IMR-90 (cell line): ENCODE results near the gene TYSND1. TPM values are rescaled to one million over a fixed set of nuclear protein-coding genes. Genes with fewer than 3 reads are reported as not detected.

ENCODE experiments used
- ATAC-seq: fragments of 200-7000 bp; cut with Tn5 transposase; 2 replicates; pipeline ENCODE4 v1.9.1; 2020; ENCODE audit warnings: low read depth, mild to moderate bottlenecking, moderate library complexity
- BruUV-seq: library from RNA; stranded (reverse); fragments of 400-500 nt; replicated peaks from 2 replicates; lab custom pipeline; 2021; lab: Mats Ljungman, UMichigan
- CTCF ChIA-PET: fragments of 300-600 bp; formaldehyde crosslinking; extraction: SDS; loops from one replicate; lab custom pipeline; 2021; ENCODE audit warnings: antibody characterized with exemption; lab: Yijun Ruan, JAX
- POLR2A ChIA-PET: fragments of 300-600 bp; sonication (Branson Sonifier 250); formaldehyde crosslinking; loops from one replicate; lab custom pipeline; 2022; ENCODE audit warnings: antibody characterized with exemption; ENCODE audit not compliant: unreplicated experiment; lab: Charles Lee
- DNase-seq: peaks from one replicate; pipeline ENCODE4 v3.0.0; 2013
- H2AFZ ChIP-seq: replicated peaks from 2 replicates; pipeline ENCODE3; 2013; ENCODE audit warnings: low read length, mild to moderate bottlenecking; ENCODE audit not compliant: poor library complexity
- H2AK5ac ChIP-seq: 2 replicates; pipeline ENCODE4 v1.6.1; 2013; ENCODE audit warnings: low read depth, low read length, inconsistent platforms
- H2AK9ac ChIP-seq: replicated peaks from 2 replicates; pipeline ENCODE3; 2013; ENCODE audit warnings: mild to moderate bottlenecking, low read depth, low read length, moderate library complexity; ENCODE audit not compliant: poor library complexity
- H2BK120ac ChIP-seq: 2 replicates; pipeline ENCODE4 v1.6.1; 2013; ENCODE audit warnings: low read depth, low read length, inconsistent platforms
- H2BK15ac ChIP-seq: 3 replicates; pipeline ENCODE4 v1.6.1; 2013; ENCODE audit warnings: low read depth, low read length, inconsistent platforms
- H2BK20ac ChIP-seq: 2 replicates; pipeline ENCODE4 v1.6.1; 2013; ENCODE audit warnings: low read depth, mild to moderate bottlenecking, inconsistent platforms, low read length, moderate library complexity
- H2BK5ac ChIP-seq: 2 replicates; pipeline ENCODE4 v1.6.1; 2013; ENCODE audit warnings: mild to moderate bottlenecking, low read depth, low read length, inconsistent platforms; ENCODE audit not compliant: poor library complexity, severe bottlenecking
- H3K14ac ChIP-seq: replicated peaks from 2 replicates; pipeline ENCODE4 v1.6.1; 2013; ENCODE audit warnings: low read depth, low read length, inconsistent platforms
- H3K18ac ChIP-seq: 2 replicates; pipeline ENCODE4 v1.6.1; 2013; ENCODE audit warnings: low read depth, low read length, control low read depth
- H3K23ac ChIP-seq: 2 replicates; pipeline ENCODE4 v1.6.1; 2013; ENCODE audit warnings: low read depth, low read length, inconsistent platforms
- H3K27ac ChIP-seq: 2 replicates; pipeline ENCODE4 v1.5.1; 2013; ENCODE audit warnings: mild to moderate bottlenecking, control low read depth, low read length; ENCODE audit not compliant: insufficient read depth
- H3K27me3 ChIP-seq: 2 replicates; pipeline ENCODE4 v1.6.1; 2013; ENCODE audit warnings: low read length; ENCODE audit not compliant: control insufficient read depth, insufficient read depth
- H3K36me3 ChIP-seq: 2 replicates; pipeline ENCODE4 v1.6.1; 2013; ENCODE audit warnings: low read length, mixed read lengths; ENCODE audit not compliant: control insufficient read depth, insufficient read depth
- H3K4ac ChIP-seq: 2 replicates; pipeline ENCODE4 v1.6.1; 2013; ENCODE audit warnings: low read depth, low read length, inconsistent platforms
- H3K4me1 ChIP-seq: 2 replicates; pipeline ENCODE4 v1.6.1; 2013; ENCODE audit warnings: low read length, mixed read lengths; ENCODE audit not compliant: control insufficient read depth, insufficient read depth
- H3K4me2 ChIP-seq: 2 replicates; pipeline ENCODE4 v1.6.1; 2013; ENCODE audit warnings: low read depth, mild to moderate bottlenecking, control low read depth, low read length, moderate library complexity
- H3K4me3 ChIP-seq: 2 replicates; pipeline ENCODE4 v1.5.1; 2013; ENCODE audit warnings: low read depth, mild to moderate bottlenecking, control low read depth, low read length, moderate library complexity; ENCODE audit not compliant: insufficient read depth
- H3K56ac ChIP-seq: 2 replicates; pipeline ENCODE4 v1.6.1; 2013; ENCODE audit warnings: low read length, inconsistent platforms; ENCODE audit not compliant: insufficient read depth; ENCODE audit errors: extremely low read depth
- H3K79me1 ChIP-seq, 2 experiments: 2 replicates each; pipeline ENCODE4 v1.6.1; 2013; ENCODE audit warnings: low read length in 2 of 2, inconsistent platforms in 1 of 2, low read depth in 1 of 2
- H3K9ac ChIP-seq: 2 replicates; pipeline ENCODE4 v1.6.1; 2013; ENCODE audit warnings: low read depth, low read length, control low read depth
- H3K9me1 ChIP-seq: 2 replicates; pipeline ENCODE4 v1.6.1; 2013; ENCODE audit warnings: low read length, inconsistent platforms; ENCODE audit not compliant: insufficient read depth
- H3K9me3 ChIP-seq: 2 replicates; pipeline ENCODE4 v1.6.1; 2013; ENCODE audit warnings: low read length; ENCODE audit not compliant: control insufficient read depth, insufficient read depth
- H4K20me1 ChIP-seq: 2 replicates; pipeline ENCODE4 v1.6.1; 2013; ENCODE audit warnings: low read length, inconsistent platforms; ENCODE audit not compliant: insufficient read depth
- H4K5ac ChIP-seq: 2 replicates; pipeline ENCODE4 v1.6.1; 2013; ENCODE audit warnings: mild to moderate bottlenecking, low read depth, low read length, control low read depth
- H4K8ac ChIP-seq, 2 experiments: 2 replicates each; pipeline ENCODE4 v1.6.1; 2013; ENCODE audit warnings: low read depth in 2 of 2, low read length in 2 of 2, control low read depth in 1 of 2, inconsistent platforms in 1 of 2
- H4K91ac ChIP-seq: 2 replicates; pipeline ENCODE4 v1.6.1; 2013; ENCODE audit warnings: low read depth, low read length, inconsistent platforms; ENCODE audit not compliant: insufficient read depth
- BHLHE40 ChIP-seq: fragments of 150-350 bp; IDR thresholded peaks from 2 replicates; pipeline ENCODE4 v1.6.1; 2016; ENCODE audit warnings: mild to moderate bottlenecking, low read depth, low read length
- CHD1 ChIP-seq: IDR thresholded peaks from 2 replicates; pipeline ENCODE4 v1.6.1; 2012; ENCODE audit warnings: low read depth, low read length, improper control_type of control experiment
- ELK1 ChIP-seq: fragments of 150-350 bp; IDR thresholded peaks from 2 replicates; pipeline ENCODE4 v1.6.1; 2016; ENCODE audit warnings: low read depth, mild to moderate bottlenecking, low read length, moderate library complexity, borderline replicate concordance
- FOS ChIP-seq: fragments of 150-350 bp; IDR thresholded peaks from 2 replicates; pipeline ENCODE4 v1.6.1; 2016; ENCODE audit warnings: low read depth, low read length
- MAFK ChIP-seq: IDR thresholded peaks from 2 replicates; pipeline ENCODE4 v1.6.1; 2012; ENCODE audit warnings: low read depth, low read length, improper control_type of control experiment
- MAZ ChIP-seq: IDR thresholded peaks from 2 replicates; pipeline ENCODE4 v1.6.1; 2012; ENCODE audit warnings: low read depth, mild to moderate bottlenecking, low read length, improper control_type of control experiment, moderate library complexity, borderline replicate concordance
- MXI1 ChIP-seq: IDR thresholded peaks from 2 replicates; pipeline ENCODE4 v1.6.1; 2012; ENCODE audit warnings: low read depth, mild to moderate bottlenecking, low read length, moderate library complexity, borderline replicate concordance
- NFE2L2 ChIP-seq: fragments of 150-350 bp; IDR thresholded peaks from 2 replicates; pipeline ENCODE4 v1.6.1; 2016; ENCODE audit warnings: low read depth, mild to moderate bottlenecking, low read length
- POLR2A ChIP-seq: IDR thresholded peaks from 2 replicates; pipeline ENCODE4 v1.6.1; 2012; ENCODE audit warnings: mild to moderate bottlenecking, low read depth, low read length
- RAD21 ChIP-seq: IDR thresholded peaks from 2 replicates; pipeline ENCODE4 v1.6.1; 2012; ENCODE audit warnings: low read length, improper control_type of control experiment
- RCOR1 ChIP-seq: IDR thresholded peaks from 2 replicates; pipeline ENCODE4 v1.6.1; 2012; ENCODE audit warnings: mild to moderate bottlenecking, low read length, improper control_type of control experiment; ENCODE audit not compliant: insufficient replicate concordance
- SMC3 ChIP-seq: fragments of 150-350 bp; IDR thresholded peaks from 2 replicates; pipeline ENCODE4 v1.6.1; 2016; ENCODE audit warnings: low read depth, mild to moderate bottlenecking, antibody characterized with exemption, low read length, moderate library complexity
- WGBS, 2 experiments: methylation state at CpG; one replicate each; pipeline versions ENCODE4 v1.1.5 to v1.1.7; 2013; ENCODE audit warnings: missing lambda C conversion rate in 2 of 2; ENCODE audit not compliant: insufficient read length in 1 of 2; ENCODE audit errors: extremely low coverage in 2 of 2; 5-methylcytosine and 5-hydroxymethylcytosine counted together
- dilution Hi-C: fragments of 300-500 bp; cut with HindIII; formaldehyde crosslinking; loops from one replicate; pipeline ENCODE4 v1.14.3; 2018; ENCODE audit warnings: low sequenced_read_pairs; ENCODE audit not compliant: unreplicated experiment
- in situ Hi-C: fragments of 300-500 bp; cut with MboI; formaldehyde crosslinking; loops from 3 replicates; pipeline ENCODE4 v1.14.3; 2019; ENCODE audit warnings: low sequenced_read_pairs, inconsistent platforms, mixed read lengths
- intact Hi-C: fragments of 100-400 bp; cut with micrococcal nuclease; formaldehyde crosslinking; loops from 2 replicates; pipeline ENCODE4 v1.10.0; 2022
- polyA plus RNA-seq, 3 experiments: library from polyadenylated mRNA; depleted of rRNA; stranded (reverse); fragments of >200 nt; gene quantifications; 2 replicates each; pipeline ENCODE4 v1.2.3, GENCODE V29; 2012; ENCODE audit warnings: low replicate concordance in 1 of 3
- total RNA-seq: library from RNA; depleted of rRNA; stranded (reverse); fragments of >200 nt; gene quantifications from 2 replicates; pipeline ENCODE4 v1.2.3, GENCODE V29; 2012
- TF ChIP-seq, protein P1 (sequence below): fragments of 150-350 bp; IDR thresholded peaks from 2 replicates; pipeline ENCODE4 v1.6.1; 2017; ENCODE audit warnings: mild to moderate bottlenecking, antibody characterized with exemption, low read length, low read depth
- TF ChIP-seq, protein P2 (sequence below): conservative IDR thresholded peaks from 2 replicates; pipeline ENCODE4 v1.5.1; 2012; ENCODE audit warnings: mild to moderate bottlenecking, low read depth, low read length, improper control_type of control experiment

The TYSND1 gene
- total and polyA plus RNA-seq, 2 of the 4 experiments (the other 2 are of a cell fraction), result 2.9 to 4.1 TPM

DNA sequence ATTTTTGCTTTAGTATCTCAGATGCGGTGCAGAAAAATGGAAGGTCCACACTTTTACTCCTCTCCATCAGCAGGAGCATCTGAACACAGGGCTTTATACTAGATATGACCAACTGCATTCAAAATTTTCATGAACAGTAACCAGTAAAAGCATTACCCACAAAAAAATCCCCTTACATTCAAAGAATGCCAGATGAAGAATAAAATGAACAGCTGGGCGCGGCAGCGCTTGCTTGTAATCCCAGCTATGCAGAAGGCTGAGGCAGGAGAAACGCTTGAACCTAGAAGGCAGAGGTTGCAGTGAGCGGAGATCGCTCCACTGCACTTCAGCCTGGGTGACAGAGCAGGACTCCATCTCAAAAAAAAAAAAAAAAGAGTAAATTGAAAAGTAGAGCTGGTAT is 20.7 kb upstream of the TYSND1 start:
- POLR2A ChIA-PET, result interaction anchor here (0.6 to 0.7 kb wide), 2 partner anchors 38 to 51 kb away, joined by 3 to 4 read pairs; no protein-coding TSS in a partner anchor
- peaks cover 16% of the 10 kb centered on the region for H3K9me1 ChIP-seq
- H3K27ac ChIP-seq, result no peak overlapping the region

More for the DNA sequence above, 20.7 kb upstream of the TYSND1 start:
- ATAC-seq (no peak), DNase-seq (no peak)
- H3K9ac ChIP-seq, result no peak overlapping the region
- H2BK5ac ChIP-seq, result no peak overlapping the region
- no peaks in the 10 kb centered on the region for H3K9me3 ChIP-seq
- H3K23ac ChIP-seq, result no peak overlapping the region
- WGBS, 2 experiments, result 86% methylated on average over 7 of the region's 7 CpGs; no CpG with 5 or more reads in 1 of the 2 experiments
- CTCF ChIA-PET, result interaction anchor here (0.6 to 1.5 kb wide), 3 partner anchors 20 to 52 kb away, joined by 3 to 4 read pairs (median 4); no protein-coding TSS in a partner anchor
- H4K20me1 ChIP-seq, result peaks cover 79% of the 10 kb centered on the region
- no peak overlapping the region for H3K14ac ChIP-seq
- no peak overlapping the region for H4K5ac ChIP-seq
- no peak overlapping the region for H2AK5ac ChIP-seq
- H3K4me2 ChIP-seq, result no peak overlapping the region
- no peak overlapping the region for H3K4me3 ChIP-seq
- intact Hi-C loops (no loop called here), in situ Hi-C loops (no loop called here), dilution Hi-C loops (no loop called here)
- H2BK20ac ChIP-seq, result no peak overlapping the region
- H4K91ac ChIP-seq, result no peak overlapping the region
- H3K27me3 ChIP-seq, result no peaks in the 10 kb centered on the region
- H3K4ac ChIP-seq, result no peak overlapping the region
- no peak overlapping the region for H4K8ac ChIP-seq
- no peak overlapping the region for H2AK9ac ChIP-seq
- no peak overlapping the region for H3K56ac ChIP-seq
- no peak overlapping the region for H2BK120ac ChIP-seq
- peaks cover 9 to 50% of the 10 kb centered on the region in 2 experiments for H3K79me1 ChIP-seq
- H2AFZ ChIP-seq, result no peak overlapping the region
- BruUV-seq, result no TSS peak
- TF ChIP-seq SMC3, result no peak
- TF ChIP-seq, protein P1, sequence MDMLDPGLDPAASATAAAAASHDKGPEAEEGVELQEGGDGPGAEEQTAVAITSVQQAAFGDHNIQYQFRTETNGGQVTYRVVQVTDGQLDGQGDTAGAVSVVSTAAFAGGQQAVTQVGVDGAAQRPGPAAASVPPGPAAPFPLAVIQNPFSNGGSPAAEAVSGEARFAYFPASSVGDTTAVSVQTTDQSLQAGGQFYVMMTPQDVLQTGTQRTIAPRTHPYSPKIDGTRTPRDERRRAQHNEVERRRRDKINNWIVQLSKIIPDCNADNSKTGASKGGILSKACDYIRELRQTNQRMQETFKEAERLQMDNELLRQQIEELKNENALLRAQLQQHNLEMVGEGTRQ, result no peak
- no peak for TF ChIP-seq MXI1
- TF ChIP-seq NFE2L2, result no peak
- no peak for TF ChIP-seq FOS
- no peak for TF ChIP-seq MAFK
- TF ChIP-seq BHLHE40, result no peak
- no peak for TF ChIP-seq RAD21
- TF ChIP-seq POLR2A, result no peak
- TF ChIP-seq CHD1, result no peak
- TF ChIP-seq MAZ, result no peak
- TF ChIP-seq ELK1, result no peak
- TF ChIP-seq, protein P2, sequence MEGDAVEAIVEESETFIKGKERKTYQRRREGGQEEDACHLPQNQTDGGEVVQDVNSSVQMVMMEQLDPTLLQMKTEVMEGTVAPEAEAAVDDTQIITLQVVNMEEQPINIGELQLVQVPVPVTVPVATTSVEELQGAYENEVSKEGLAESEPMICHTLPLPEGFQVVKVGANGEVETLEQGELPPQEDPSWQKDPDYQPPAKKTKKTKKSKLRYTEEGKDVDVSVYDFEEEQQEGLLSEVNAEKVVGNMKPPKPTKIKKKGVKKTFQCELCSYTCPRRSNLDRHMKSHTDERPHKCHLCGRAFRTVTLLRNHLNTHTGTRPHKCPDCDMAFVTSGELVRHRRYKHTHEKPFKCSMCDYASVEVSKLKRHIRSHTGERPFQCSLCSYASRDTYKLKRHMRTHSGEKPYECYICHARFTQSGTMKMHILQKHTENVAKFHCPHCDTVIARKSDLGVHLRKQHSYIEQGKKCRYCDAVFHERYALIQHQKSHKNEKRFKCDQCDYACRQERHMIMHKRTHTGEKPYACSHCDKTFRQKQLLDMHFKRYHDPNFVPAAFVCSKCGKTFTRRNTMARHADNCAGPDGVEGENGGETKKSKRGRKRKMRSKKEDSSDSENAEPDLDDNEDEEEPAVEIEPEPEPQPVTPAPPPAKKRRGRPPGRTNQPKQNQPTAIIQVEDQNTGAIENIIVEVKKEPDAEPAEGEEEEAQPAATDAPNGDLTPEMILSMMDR, result no peak
- TF ChIP-seq RCOR1, result no peak
- no peak overlapping the region for H2BK15ac ChIP-seq
- H3K4me1 ChIP-seq, result peaks cover 13% of the 10 kb centered on the region
- peaks cover 7% of the 10 kb centered on the region for H3K36me3 ChIP-seq
- no peak overlapping the region for H3K18ac ChIP-seq
